ENCODE results near the gene POLR3GL.

Gene POLR3GL

DNA sequence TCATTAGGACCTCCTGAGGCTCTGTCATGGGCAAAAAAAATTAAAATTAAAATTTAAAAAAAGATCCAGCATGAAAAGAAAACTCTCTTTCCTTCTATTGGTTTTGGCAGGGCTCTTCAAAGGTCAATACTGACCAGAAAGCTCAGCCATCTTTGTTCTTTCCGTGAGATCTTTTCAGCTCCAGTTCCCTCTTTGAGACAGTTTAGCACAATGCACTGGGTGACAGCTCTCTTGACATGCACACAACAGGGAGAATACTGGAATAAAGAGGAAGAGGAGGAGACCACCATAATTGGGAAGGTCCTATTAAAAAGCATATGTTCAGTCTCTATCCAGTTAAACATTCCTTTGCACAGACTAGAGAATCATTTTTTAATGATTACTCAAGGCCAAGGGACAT is 13.0 kb upstream of the POLR3GL start:
- DNase-seq, result no peak

DNA sequence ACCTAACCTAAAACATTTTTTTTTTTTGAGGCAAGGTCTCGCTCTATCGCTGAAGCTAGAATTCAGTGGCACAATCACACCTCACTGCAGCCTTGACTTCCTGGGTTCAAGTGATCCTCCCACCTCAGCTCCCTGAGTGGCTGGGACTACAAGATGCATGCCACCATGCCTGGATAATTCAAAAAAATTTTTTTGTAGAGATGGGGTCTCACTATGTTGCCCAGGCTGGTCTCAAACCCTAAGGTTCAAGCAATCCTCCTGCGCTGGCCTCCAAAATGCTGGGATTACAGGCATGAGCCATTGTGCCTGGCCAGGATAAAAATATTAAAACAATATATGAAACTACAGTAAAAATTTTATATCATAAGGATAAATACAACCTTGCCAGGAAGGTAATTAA is 11.6 kb upstream of the POLR3GL start:
- DNase-seq, result no peak

DNA sequence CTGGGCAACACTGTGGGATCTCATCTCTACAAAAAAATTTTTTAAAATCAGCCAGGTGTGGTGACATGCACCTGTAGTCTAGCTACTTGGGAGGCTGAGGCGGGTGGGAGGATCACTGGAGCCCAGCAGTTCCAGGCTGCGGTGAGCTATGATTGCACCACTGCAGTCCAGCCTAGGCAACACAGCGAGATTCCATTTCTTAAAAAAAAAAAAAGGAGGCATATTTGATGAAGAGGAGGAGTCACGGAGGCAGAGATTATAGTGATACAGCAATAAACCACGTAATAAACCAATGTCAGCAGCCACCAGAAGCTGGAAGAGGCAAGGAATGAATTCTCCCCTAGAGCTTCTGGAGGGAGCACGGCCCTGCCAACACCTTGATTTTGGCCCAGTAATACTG is 10.6 kb upstream of the POLR3GL start:
- no peak for DNase-seq

DNA sequence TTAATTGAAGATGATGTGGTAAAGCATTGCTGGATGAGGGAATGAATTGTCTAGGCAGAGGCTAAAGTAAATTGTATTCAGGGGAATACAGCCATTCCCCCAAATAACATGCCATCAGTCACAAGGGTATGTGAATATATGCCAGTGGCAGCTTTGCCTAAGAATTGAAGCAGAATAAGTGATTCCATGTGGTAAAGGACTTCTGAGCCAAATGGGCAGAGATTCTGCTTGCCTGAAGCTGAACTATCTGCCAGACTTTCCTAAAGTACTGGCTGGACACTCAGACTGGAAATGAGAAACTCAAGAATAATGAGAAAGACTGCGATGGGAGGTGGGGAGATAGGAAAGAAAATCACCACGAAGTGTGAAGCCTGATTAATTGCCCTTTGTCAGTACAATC is 9.1 kb upstream of the POLR3GL start:
- DNase-seq, result no peak

DNA sequence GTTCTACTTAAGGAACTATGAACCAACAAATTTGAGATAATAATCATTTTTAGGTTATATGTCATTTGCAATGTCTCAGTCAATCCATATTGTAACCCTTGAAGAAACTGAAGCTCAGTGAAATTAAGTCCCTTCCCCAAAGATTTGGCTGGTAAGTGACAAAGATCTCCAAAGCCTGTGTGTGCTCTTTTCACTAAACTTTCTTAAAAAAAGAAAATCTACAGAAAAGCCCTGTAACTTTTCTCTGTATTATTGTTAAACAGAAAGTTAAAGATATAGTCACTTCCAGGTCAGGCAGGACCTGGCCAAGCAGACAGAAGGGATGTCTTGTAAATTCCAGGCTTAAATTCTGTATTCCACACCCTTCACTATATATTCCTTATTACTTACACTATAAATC is 8.1 kb upstream of the POLR3GL start:
- no peak for DNase-seq

DNA sequence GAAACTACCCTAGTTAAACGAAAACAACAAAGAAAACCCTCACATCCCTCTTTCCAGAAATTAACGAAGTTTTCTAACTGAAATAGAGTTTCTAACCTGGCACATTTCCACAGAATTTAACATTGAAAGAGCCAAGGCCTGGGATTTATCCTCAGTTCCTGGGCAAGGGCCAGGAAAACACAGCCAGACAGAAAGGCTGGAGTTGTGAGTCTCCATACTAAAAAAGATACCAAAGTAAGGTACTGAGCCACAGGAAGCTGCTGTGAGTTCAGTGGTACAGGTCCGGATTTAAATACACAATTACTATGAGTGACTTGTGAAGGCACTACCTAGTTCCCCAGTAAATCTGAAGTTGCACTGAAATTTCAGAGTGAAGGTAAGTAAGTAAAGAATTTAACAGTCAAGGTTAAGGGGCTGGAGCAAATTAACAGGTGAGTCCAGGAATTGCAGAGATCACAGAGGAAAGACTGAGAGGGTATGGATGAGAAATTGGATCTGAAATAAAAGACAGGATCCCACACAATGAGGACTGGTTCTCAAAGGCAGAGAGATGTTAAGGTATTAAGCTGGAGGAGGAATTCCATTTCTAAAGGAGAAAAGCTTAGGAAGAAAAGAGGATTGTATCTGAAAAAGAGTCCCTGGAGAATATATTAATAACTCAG is 7.6 kb upstream of the POLR3GL start:
- no peak for DNase-seq

DNA sequence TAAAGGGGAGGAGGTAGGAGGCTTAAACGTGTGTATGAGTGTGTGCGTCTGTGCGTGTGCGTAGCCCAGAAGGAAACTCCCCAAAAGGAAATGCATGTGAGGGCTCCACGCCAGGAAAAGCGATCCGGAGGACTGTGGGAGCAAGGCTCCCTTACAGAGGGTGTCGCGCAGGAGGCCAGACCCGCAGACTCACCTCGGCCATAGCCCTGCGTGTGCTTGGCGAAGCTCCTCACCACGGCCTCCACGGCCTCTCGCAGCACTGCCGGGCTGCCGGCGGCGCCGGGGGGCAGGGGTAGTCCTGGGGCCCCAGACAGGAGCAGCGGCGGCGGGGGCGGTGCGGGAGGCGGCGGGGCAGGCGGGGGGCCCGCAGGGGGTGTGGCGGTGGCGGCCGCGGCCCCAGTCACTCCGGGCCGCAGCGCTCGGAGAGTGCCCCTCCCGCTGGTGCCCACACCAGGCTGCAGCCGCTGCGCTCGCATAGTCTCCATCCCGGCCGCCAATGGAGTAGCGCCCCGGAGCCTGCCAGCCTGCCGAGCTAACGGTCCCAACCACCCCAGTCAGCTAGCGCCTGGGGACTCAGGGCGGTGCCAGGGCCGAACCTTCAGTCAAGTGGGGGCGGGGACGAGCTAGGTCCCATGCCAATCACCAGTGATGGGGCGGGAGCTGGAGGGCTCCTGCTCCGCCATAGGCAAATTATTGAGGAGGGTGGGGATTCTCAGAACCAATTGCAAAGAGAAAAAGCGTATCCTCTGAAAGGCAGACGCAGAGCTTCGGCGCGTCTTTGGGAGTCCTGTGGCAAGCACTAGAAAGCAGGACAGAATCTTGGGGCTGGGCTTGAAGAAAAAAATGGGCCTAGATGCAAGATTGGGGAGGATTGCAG is 6.8 kb upstream of the POLR3GL start, which contains the start of gene LIX1L:
Gene LIX1L (minus strand): TSS at position 575 of the 877 bp plus-strand sequence. CDS start 90 bp downstream, at position 485.
- peak; percentile 92 for DNase-seq

DNA sequence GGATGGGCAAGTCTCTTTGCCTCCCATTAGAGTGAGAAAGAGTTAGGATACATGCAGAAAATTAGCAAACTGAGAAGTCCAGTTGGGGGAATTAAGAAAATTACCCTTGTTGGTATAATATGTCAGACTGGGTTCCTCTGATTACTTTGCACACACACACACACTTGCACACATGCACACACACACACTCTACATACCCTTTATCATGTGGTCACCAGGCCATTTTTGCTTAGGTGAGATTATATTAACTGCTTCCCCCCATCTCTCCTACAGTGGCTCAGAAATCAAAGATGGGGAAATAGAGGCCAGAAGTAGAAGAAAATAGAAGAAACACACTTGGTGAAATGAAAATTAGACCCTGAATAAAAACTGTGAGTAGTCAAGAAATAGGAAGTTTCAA is 5.8 kb upstream of the POLR3GL start:
- no peak for DNase-seq

DNA sequence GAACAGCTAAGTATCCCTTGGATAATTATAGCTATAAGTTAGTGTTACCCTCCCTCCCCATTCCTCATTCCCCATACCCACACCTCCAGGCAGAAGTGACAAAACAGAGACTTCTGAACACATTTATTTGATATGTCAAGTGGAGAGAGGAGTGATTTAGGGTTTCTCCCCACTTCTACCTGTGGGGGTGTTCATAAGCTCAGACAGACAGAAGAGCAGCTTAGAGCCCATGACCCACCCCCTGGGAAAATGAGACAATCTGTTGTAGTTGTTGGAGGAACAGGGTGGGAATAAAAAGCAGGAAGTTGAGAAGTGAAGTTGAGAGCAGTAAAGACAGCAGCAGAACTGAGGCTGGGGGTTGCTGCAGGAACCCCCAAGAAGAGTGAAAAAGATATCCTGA is 5.2 kb upstream of the POLR3GL start:
- DNase-seq, result no peak

DNA sequence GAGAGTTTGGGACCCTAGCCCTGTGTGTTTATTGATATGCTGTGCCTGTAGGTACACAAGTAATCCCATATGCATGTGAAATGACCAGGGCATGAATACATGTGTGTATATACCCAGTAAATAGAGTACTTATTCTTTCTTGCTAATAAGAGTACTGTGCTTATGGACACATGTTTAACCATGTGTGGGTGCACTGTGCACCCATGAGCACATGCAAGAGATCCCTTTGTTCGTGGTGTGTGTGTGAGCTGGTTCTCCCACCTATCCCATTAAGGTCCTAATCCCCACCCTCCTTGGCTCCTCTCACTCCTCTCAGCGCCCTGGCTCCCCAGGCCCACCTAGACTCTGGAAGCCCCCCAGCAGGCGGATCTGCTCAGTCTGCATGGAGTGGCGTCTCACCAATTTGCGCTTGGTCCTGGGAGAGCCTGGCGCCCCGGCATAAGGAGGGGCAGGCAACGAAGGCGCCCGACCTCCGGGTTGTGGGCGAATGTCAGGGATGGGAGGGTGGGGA is 4.5 kb upstream of the POLR3GL start:
- no peak for DNase-seq

DNA sequence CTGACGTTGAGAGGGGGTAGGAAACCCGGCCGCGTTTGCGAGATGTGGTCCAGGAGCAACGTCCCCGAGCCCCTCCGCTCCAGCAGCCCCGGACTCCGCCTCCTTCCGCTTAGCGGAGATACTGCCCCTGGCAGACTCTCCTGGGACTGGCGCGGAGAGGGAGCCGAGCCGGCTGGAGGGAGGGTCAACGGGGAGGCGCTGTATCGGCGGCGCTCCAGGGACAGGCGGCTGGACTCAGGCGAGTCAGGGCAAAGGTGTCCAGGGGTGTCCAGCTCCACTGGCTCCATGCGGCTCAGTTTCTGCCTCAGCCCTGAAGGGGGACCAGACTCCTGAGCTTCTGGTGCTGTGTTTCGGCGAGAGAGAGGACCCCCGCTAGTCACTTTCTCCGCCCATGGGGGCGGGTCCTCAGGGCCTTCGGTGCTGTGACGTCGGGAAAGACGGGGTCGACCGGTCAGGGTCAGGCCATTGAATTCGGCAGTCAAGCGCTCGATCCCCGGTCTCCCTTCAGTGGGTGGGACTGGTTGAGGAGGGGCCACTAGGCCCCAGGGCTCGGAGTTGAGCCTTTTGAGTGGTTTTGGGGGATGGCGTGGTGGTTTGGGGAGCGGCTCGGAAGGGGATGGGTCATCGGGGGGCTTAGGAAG is 3.9 kb upstream of the POLR3GL start:
- DNase-seq, result peak; percentile 46

DNA sequence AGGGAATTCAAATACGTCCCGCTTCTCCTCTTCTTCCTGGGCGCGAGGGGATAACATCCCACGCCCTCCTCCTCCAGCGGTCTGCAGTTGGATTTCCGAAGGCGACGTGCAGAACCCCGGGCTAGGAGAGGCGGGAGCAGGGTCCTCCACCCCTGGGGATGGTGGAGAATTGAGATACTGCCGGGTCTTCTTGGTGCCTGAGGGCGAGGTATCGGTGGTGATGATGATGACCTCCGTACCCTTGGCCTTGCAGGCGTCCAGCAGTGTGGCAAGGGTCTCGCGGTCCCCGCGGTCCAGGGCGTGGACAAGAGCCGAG is 3.4 kb upstream of the POLR3GL start:
- DNase-seq, result no peak

DNA sequence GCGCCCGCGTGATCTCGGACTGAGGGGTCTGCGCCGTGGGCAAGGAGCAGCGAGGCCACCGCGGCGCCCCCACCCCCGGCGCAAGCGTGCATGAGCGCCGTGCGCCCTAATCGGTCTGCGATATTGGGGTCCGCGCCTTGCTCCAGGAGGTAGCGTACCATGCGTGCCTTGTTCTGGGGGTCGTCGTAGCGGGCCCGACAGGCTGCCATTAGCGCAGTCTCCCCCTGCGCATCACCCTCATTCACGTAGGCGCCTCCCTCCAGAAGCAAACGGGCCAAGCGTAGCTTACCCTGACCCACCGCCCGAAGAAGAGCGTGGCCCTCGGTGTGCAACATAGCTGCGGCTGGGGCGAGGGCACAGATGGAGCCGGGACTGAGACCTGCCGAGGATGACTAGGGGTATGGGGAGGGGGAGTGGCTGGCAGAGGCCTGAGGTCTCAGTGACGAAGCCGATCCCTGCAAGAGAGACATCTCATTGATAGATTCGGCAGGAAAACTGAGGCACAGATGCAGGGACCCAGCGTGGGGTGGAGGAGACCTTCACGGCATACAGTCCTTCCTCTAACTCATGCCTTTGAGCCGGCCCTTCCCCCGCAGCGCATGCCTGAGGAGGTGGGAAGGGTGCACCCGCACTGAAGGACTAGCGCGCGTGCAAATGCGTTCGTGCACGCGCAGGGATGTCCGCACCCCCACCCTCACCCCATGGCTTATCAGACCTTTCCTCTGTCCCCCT is 2.9 kb upstream of the POLR3GL start:
- peak; percentile 28 for DNase-seq

DNA sequence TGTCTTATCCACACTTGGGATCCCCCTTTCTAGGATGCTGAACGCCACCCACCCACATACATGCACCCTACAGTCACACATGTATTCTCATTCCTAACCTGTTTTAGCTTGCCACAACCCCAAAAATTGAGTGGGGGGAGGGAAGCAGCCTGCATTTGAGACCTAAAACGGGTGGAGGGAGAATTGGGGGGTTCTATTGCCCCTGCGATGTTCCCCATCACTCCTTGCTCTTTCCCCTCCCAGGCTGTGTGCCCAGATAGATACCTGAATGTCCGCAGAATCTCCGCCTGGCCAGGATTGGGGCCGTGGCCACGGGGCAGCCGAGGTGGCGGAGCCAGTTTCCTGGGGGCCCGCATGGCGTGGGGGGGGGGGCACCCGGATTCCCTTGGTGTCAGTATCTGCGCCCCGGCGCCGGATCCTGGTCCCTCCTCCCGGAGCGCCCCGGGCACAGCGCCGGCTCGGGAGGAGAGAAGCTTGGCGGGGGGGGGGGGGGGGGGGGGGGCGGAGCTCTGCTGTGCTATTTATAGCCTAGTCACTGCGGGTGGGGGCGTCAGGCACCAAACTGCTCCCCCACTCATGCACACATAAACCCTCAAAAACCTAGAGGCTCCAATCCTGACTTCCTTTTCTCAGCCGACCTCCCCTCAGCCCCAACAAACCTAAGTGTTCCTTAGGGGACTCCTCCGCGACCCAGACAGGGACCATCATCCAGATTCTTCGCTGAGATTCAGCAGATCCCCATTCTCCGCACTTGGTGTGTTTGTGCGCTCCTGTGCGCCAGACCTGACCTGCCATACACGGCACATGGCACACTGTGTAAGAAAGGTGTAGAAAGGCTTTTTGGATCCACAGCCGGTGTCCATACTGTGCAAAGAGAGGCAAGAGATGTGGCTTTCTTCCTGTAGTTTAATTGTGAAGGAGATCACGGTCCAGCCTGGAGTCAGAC is 2.1 kb upstream of the POLR3GL start:
- peak; percentile 13 for DNase-seq

DNA sequence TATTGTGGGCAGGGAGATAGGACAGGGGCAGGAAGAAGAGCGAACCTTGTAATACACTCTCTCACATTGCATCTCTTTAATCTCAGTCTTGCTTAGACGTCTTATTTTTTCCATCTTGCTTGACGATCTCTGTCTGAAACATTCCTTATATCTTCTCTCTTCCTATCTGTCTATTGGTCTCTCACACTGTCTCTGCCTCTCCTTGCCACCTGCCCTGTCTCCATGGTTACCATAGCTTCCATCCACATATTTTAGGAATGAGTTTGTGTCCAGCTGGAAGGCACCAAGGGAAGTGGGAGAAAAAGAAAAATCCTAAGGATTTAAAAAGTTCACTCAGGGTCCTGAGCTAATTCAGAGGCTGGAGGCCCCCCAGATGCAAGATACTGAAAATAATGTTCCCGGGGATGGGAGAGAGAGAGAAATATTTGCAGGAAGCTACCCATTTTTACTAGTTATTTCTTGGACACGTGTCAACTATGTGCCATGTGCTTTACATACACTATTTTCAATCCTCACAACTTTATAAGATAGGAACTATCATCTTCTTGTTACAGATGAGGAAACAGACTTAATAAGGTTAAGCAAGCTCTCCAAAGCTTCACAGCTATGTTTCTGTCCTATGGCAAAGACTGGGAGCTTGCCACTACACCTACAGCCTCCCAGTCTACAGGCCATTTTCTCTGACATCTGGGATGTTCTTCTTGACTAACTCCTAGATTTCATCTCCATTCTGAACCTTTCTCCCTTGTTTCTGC is 1.0 kb upstream of the POLR3GL start:
- DNase-seq, result no peak

DNA sequence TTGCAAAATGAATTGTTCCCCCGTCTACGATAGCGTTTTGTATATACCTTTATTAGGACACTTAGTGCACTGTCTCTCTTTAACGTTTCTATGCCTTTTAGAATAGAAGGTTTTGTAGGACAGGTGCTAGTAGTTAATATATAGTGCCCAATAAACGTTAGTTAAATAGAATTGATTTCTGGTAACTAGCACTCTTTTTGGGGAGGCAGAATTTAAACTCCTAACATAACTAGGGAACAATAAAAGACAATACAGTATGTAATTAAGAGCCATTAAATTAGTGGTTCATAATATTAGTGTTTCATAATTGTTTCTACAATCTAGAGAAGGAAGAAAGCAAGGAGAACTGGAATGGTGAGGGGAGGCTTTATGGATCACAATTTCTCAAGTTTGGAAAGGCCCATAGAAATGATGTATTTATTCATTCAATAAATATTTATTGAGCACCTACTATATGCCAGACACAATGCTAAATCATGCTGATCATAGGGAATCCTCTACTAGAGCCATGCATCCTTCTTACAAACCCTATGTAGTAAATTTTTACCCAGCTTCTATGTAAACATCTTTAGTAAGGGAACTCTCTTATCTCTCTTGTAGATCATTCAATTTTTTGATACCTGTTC is 742 bp downstream of the POLR3GL start:
- DNase-seq, result no peak

DNA sequence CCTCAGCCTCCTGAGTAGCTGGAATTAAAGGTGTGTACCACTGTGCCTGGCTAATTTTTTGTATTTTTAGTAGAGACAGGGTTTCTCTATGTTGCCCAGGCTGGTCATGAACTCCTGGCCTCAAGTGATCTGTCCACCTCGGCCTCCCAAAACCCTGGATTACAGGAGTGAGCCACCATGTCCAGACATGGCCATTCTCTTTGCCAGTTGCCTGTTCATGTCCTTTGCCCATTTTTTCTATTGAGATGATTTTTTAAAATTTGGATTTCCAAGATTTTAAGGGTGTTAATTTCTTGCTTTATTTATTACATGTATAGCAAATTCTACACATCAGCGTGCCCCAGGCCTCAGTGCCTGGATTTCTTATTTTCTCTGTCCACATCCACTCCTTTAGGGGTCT is 2.8 kb downstream of the POLR3GL start:
- no peak for DNase-seq

DNA sequence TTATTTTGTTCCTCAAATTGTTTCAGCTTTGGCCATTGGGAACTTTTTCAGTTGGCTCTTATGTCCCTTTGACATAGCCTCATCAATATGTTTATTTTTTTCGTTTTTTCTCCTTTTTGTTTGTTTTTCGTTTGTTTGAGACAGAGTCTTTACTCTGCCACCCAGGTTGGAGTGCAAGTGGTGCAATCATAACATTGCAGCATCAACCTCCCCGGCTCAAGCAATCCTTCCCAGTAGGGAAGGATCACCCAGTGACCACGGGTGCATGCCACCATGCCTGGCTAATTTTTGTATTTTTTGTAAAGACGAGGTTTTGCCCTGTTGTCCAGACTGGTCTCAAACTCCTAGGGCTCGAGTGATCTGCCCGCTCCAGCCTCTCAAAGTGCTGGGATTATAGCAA is 8.1 kb downstream of the POLR3GL start:
- DNase-seq, result no peak

DNA sequence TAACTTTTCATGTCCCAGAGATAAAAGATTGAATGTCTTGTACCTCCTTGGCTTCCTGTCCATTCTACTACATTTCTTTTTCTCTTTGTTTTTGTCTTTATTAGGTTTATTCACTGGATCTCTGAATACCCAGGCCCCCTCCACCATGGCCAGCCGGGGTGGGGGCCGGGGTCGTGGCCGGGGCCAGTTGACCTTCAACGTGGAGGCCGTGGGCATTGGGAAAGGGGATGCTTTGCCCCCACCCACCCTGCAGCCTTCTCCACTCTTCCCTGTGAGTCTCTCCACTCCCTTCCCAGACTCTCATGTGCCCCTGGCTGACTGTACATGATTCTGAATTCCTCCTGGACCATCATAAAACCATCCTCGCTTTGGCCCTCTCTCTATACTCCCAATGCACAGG is 10.2 kb downstream of the POLR3GL start:
- no peak for DNase-seq

DNA sequence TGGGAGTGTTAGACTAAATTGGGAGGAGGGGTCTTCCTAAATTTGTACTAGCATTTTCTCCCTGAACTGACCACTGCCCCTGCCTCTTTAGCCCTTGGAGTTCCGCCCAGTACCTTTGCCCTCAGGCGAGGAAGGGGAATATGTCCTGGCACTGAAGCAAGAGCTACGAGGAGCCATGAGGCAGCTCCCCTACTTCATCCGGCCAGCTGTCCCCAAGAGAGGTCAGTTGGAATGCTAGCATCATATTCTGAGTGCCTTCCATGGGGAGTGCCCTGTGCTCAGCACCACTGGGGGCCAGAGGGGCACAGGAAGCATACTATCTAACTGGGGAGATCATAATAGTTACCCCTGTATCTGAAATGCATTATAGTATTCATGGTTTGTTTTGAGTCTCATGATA is 10.7 kb downstream of the POLR3GL start:
- no peak for DNase-seq

DNA sequence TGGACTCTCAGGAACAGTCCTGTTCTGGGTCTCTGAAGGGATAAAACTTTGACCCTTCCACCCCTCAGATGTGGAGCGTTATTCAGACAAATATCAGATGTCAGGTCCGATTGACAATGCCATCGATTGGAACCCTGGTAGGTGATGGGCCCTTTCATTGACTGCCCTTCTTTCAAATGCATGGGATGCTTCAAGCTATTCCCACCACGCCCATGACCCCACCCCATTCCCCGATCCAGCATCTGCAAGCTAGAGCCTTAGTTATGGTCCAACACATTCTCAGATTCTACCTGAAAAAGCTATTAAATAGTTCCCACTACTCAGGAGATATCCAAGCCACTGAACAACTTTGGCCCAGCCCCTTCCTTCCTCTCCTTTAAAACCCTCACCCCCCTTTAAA is 12.5 kb downstream of the POLR3GL start:
- DNase-seq, result no peak

All from T-helper 9 cell (primary cell).